Nephron progenitor cell (in vitro differentiated cells): ENCODE results near the gene ARHGAP12.

Experiments
- DNase-seq: peaks from one replicate; pipeline ENCODE4 v3.0.0; 2021
- H3K27ac Mint-ChIP-seq: 2 replicates; pipeline ENCODE4 v1.8.0; 2021; ENCODE audit warnings: mild to moderate bottlenecking, moderate library complexity, mixed read lengths
- H3K27me3 Mint-ChIP-seq: 2 replicates; pipeline ENCODE4 v1.8.0; 2021; ENCODE audit warnings: mild to moderate bottlenecking, low read depth, mixed read lengths; ENCODE audit not compliant: poor library complexity
- H3K36me3 Mint-ChIP-seq: 2 replicates; pipeline ENCODE4 v1.8.0; 2021; ENCODE audit warnings: low read depth, mixed read lengths
- H3K4me1 Mint-ChIP-seq: 2 replicates; pipeline ENCODE4 v1.8.0; 2021; ENCODE audit warnings: mixed read lengths
- H3K4me3 Mint-ChIP-seq: 2 replicates; pipeline ENCODE4 v1.8.0; 2021; ENCODE audit warnings: mild to moderate bottlenecking, moderate library complexity, mixed read lengths
- H3K9me3 Mint-ChIP-seq: 2 replicates; pipeline ENCODE4 v1.8.0; 2021; ENCODE audit warnings: mild to moderate bottlenecking, moderate library complexity, mixed read lengths
- TF ChIP-seq, protein P1 (sequence below): fragments of 200-600 bp; sonication (generic); IDR thresholded peaks from 2 replicates; pipeline ENCODE4 v1.5.0; 2021; ENCODE audit warnings: antibody characterized with exemption

Gene ARHGAP12

GRCh38 chr10:31829776-31830175 lies 98.9 kb downstream of the ARHGAP12 start:
- no peak for DNase-seq
- TF ChIP-seq, protein P1, sequence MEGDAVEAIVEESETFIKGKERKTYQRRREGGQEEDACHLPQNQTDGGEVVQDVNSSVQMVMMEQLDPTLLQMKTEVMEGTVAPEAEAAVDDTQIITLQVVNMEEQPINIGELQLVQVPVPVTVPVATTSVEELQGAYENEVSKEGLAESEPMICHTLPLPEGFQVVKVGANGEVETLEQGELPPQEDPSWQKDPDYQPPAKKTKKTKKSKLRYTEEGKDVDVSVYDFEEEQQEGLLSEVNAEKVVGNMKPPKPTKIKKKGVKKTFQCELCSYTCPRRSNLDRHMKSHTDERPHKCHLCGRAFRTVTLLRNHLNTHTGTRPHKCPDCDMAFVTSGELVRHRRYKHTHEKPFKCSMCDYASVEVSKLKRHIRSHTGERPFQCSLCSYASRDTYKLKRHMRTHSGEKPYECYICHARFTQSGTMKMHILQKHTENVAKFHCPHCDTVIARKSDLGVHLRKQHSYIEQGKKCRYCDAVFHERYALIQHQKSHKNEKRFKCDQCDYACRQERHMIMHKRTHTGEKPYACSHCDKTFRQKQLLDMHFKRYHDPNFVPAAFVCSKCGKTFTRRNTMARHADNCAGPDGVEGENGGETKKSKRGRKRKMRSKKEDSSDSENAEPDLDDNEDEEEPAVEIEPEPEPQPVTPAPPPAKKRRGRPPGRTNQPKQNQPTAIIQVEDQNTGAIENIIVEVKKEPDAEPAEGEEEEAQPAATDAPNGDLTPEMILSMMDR = no peak
- H3K36me3 Mint-ChIP-seq = peaks cover 22% of the 10 kb centered on the region
- H3K27me3 Mint-ChIP-seq = no peaks in the 10 kb centered on the region
- H3K4me1 Mint-ChIP-seq = peaks cover 18% of the 10 kb centered on the region
- no peak overlapping the region for H3K4me3 Mint-ChIP-seq
- H3K27ac Mint-ChIP-seq = no peak overlapping the region
- H3K9me3 Mint-ChIP-seq = no peaks in the 10 kb centered on the region

- H3K9me3 Mint-ChIP-seq = no peaks in the 10 kb centered on the region
- no peaks in the 10 kb centered on the region for H3K4me1 Mint-ChIP-seq
- H3K36me3 Mint-ChIP-seq = peaks cover 30% of the 10 kb centered on the region
- no peak for DNase-seq
- no peaks in the 10 kb centered on the region for H3K27me3 Mint-ChIP-seq
- H3K27ac Mint-ChIP-seq = no peak overlapping the region
- no peak overlapping the region for H3K4me3 Mint-ChIP-seq
- TF ChIP-seq, protein P1 = no peak
These were observed 105.3 kb downstream of the ARHGAP12 start for GRCh38 chr10:31823358-31823757.

DNA sequence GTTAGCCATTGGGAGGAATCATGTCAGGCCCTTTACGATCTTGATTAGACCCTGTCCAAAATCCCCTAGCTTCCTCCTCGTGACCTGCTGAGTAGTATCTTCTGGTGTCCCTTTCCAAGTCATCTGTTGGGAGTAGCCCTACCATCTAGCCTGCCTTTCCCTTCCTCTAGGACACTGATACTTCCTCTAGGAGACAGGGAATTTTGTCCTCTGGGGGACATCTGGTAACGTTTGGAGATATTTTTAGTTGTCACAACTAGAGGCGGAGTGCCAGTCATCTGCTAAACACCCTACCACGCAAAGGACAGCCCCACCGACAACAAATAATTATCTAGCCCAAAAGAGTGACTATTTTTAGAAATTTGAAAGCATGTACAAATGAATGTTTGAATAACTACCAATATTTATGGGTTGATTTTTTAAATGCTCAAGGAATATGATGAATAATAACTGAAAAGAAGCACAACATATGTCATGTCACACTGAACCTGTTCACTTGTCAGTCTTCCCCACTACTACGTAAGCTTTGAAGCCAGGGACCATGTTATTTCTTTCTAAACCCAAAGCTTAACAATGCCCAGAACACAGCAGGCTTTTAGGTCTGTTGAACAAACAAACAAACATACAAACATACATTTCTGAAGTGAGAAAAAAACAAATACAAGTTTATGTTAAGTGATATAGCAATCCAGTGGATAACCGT lies 105.9 kb downstream of the ARHGAP12 start:
- Mint-ChIP-seq H3K27ac (peak overlapping the region; percentile 44), H3K27me3 (no peaks in the 10 kb centered on the region), H3K9me3 (no peaks in the 10 kb centered on the region), H3K36me3 (peaks cover 25% of the 10 kb centered on the region), H3K4me1 (no peaks in the 10 kb centered on the region), H3K4me3 (no peak overlapping the region)
- TF ChIP-seq, protein P1 = no peak
- no peak for DNase-seq

DNA sequence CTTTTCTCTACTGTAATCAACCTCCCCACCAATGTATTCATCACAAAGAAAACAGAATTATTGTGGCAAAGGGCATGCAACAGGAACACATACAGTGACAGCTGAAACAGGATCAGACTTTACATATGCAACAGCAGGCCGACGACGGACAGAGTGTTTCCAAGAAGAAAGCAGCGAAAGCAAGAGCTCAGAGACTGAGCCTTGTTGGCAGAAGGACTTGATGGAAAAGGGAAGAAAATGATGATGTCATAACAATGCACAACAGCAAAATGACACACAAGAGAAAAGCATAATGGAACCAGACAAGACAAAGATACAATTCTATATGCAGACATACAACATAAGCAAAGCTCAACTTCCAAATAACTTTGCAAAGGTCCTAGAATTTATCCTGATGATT lies 106.5 kb downstream of the ARHGAP12 start:
- Mint-ChIP-seq H3K27ac (no peak overlapping the region), H3K9me3 (no peaks in the 10 kb centered on the region), H3K27me3 (no peaks in the 10 kb centered on the region), H3K4me1 (no peaks in the 10 kb centered on the region), H3K4me3 (no peak overlapping the region), H3K36me3 (peaks cover 21% of the 10 kb centered on the region)
- TF ChIP-seq, protein P1 = no peak
- no peak for DNase-seq

GRCh38 chr10:31820778-31821369 lies 107.8 kb downstream of the ARHGAP12 start:
- H3K27me3 Mint-ChIP-seq = no peaks in the 10 kb centered on the region
- H3K9me3 Mint-ChIP-seq = no peaks in the 10 kb centered on the region
- H3K36me3 Mint-ChIP-seq = peaks cover 22% of the 10 kb centered on the region
- TF ChIP-seq, protein P1 = no peak
- no peak overlapping the region for H3K4me3 Mint-ChIP-seq
- H3K4me1 Mint-ChIP-seq = no peaks in the 10 kb centered on the region
- H3K27ac Mint-ChIP-seq = no peak overlapping the region
- no peak for DNase-seq

DNA sequence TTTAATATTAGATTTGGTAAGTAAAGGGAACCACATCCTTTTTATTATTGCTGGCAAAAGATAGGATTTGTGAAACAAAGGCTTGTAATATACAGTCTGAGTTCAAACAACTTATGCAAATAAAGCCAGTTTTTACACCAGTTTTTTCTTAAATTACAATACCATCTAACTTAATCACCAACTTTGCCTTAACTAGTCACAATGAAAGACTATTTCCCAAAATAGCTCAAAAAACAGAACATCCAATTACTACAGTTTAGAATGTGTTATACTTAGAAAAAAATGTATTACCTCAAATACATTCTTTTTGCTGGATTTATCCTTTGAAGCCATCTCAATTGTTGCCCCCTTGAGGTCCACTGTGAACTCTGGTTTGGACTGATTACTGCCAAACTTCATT lies 108.5 kb downstream of the ARHGAP12 start:
- H3K4me1 Mint-ChIP-seq = no peaks in the 10 kb centered on the region
- TF ChIP-seq, protein P1 = no peak

More for the DNA sequence above, 108.5 kb downstream of the ARHGAP12 start:
- Mint-ChIP-seq H3K9me3 (no peaks in the 10 kb centered on the region), H3K27me3 (no peaks in the 10 kb centered on the region), H3K27ac (no peak overlapping the region), H3K36me3 (peaks cover 24% of the 10 kb centered on the region), H3K4me3 (no peak overlapping the region)
- DNase-seq = no peak
